DOHH2 (cell line): ENCODE data around the gene RAB3C.
A peak's percentile ranks its signal among the peaks of the same experiment; 100 is the strongest.

ENCODE experiments used
- H3F3A ChIP-seq: fragments of 200-600 bp; sonication (generic), shearing (Covaris generic); 2 replicates; pipeline ENCODE4 v1.6.0; 2016; ENCODE audit warnings: antibody characterized with exemption, mild to moderate bottlenecking; ENCODE audit not compliant: control insufficient read depth, insufficient read depth
- H3K27ac ChIP-seq: fragments of 200-600 bp; sonication (generic); 2 replicates; pipeline ENCODE4 v1.5.1; 2014; ENCODE audit warnings: low read depth, mild to moderate bottlenecking, low read length, moderate library complexity
- H3K27me3 ChIP-seq: fragments of 200-600 bp; sonication (generic); 2 replicates; pipeline ENCODE4 v1.6.1; 2014; ENCODE audit warnings: mild to moderate bottlenecking, low read length, mixed read lengths; ENCODE audit not compliant: control insufficient read depth
- H3K36me3 ChIP-seq: fragments of 200-600 bp; sonication (generic); 2 replicates; pipeline ENCODE4 v1.6.1; 2014; ENCODE audit warnings: mild to moderate bottlenecking, low read length, moderate library complexity, mixed read lengths; ENCODE audit not compliant: control insufficient read depth
- H3K4me1 ChIP-seq: fragments of 200-600 bp; sonication (generic); 2 replicates; pipeline ENCODE4 v1.6.1; 2014; ENCODE audit warnings: mild to moderate bottlenecking, low read length, mixed read lengths; ENCODE audit not compliant: control insufficient read depth
- H3K4me2 ChIP-seq: fragments of 200-600 bp; sonication (generic); 2 replicates; pipeline ENCODE4 v1.6.0; 2014; ENCODE audit warnings: mild to moderate bottlenecking, low read length, moderate library complexity
- H3K4me3 ChIP-seq: fragments of 200-600 bp; sonication (generic); 2 replicates; pipeline ENCODE4 v1.5.1; 2014; ENCODE audit warnings: mild to moderate bottlenecking, low read length, mixed read lengths
- H3K79me2 ChIP-seq: fragments of 200-600 bp; sonication (generic); 2 replicates; pipeline ENCODE4 v1.6.1; 2014; ENCODE audit warnings: mild to moderate bottlenecking, low read length, mixed read lengths; ENCODE audit not compliant: control insufficient read depth
- H3K9me2 ChIP-seq: fragments of 200-600 bp; sonication (generic); replicated peaks from 2 replicates; pipeline ENCODE4 v1.6.1; 2014; ENCODE audit warnings: mild to moderate bottlenecking, low read length, mixed read lengths; ENCODE audit not compliant: control insufficient read depth
- H3K9me3 ChIP-seq: fragments of 200-600 bp; sonication (generic); 2 replicates; pipeline ENCODE4 v1.6.1; 2014; ENCODE audit warnings: antibody characterized with exemption, low read length, mixed read lengths; ENCODE audit not compliant: control insufficient read depth, insufficient read depth
- H4K20me1 ChIP-seq: fragments of 200-600 bp; sonication (generic); 2 replicates; pipeline ENCODE4 v1.6.0; 2014; ENCODE audit warnings: low read depth, mild to moderate bottlenecking, antibody characterized with exemption, low read length, moderate library complexity; ENCODE audit not compliant: control insufficient read depth, insufficient read depth
- EZH2phosphoT487 ChIP-seq: fragments of 200-600 bp; sonication (generic); IDR thresholded peaks from 2 replicates; pipeline ENCODE4 v1.6.1; 2017; ENCODE audit warnings: borderline replicate concordance, mild to moderate bottlenecking, antibody characterized with exemption, low read length, moderate library complexity, mixed read lengths
- TF ChIP-seq, protein P1 (sequence below): fragments of 200-600 bp; sonication (generic); IDR thresholded peaks from one replicate; pipeline ENCODE4 v1.5.1; 2014; ENCODE audit warnings: antibody characterized with exemption, mild to moderate bottlenecking, low read depth, low read length; ENCODE audit not compliant: poor library complexity, severe bottlenecking

Gene RAB3C

DNA sequence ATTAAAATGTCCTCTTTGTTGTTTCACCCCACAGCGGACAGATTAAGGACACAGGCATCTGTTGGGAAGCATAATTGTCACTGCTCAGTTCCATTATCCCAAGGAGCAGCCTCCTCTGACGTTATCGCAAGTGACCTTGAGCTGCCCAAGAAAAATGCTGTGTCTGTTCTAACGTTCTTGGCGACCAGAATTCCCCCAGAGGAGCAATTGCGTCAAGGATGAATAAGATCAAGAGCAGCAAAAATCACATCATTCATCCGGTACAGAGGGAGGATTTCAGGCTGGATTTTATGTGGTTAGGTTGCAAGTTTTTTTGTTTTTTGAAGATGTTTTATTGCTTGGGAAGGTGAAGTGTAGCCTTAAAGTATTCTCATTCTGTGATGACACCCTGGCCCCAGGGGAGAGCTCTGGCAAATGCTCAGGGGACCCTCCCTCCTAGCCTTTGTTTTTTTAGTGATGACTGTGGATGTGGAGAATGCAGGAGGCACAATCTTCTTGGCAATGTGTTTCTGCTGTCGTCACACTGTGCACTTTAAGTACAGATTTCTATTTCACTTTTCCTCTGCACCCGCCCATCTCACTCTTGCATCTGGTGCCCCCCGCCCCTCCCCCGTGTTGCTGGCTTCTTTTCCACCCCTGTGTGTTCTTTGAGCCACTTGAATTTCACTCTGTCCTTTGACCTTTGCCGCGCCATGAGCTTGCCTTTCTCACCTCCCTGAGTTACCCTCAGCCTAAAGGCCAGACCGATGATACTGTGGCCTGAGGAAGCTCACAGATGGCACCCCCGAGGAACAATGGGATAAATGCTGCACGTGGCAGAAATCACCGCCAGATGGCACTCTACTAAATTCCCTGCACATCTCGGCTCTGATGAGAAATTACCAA lies 308.5 kb downstream of the RAB3C start:
- Histone ChIP-seq H3K27ac (no peak overlapping the region), H3K9me2 (no peaks in the 10 kb centered on the region), H4K20me1 (no peaks in the 10 kb centered on the region), H3K4me2 (peak overlapping the region; percentile 47), H3K79me2 (no peaks in the 10 kb centered on the region), H3K9me3 (no peaks in the 10 kb centered on the region), H3K4me3 (peak overlapping the region; percentile 14; the same call in 1 of the 2 replicates), H3K4me1 (peaks cover 3% of the 10 kb centered on the region; the same call in 1 of the 2 replicates), H3K36me3 (no peaks in the 10 kb centered on the region), H3K27me3 (no peaks in the 10 kb centered on the region), H3F3A (no peaks in the 10 kb centered on the region)
- no peak for TF ChIP-seq EZH2phosphoT487
- TF ChIP-seq, protein P1, sequence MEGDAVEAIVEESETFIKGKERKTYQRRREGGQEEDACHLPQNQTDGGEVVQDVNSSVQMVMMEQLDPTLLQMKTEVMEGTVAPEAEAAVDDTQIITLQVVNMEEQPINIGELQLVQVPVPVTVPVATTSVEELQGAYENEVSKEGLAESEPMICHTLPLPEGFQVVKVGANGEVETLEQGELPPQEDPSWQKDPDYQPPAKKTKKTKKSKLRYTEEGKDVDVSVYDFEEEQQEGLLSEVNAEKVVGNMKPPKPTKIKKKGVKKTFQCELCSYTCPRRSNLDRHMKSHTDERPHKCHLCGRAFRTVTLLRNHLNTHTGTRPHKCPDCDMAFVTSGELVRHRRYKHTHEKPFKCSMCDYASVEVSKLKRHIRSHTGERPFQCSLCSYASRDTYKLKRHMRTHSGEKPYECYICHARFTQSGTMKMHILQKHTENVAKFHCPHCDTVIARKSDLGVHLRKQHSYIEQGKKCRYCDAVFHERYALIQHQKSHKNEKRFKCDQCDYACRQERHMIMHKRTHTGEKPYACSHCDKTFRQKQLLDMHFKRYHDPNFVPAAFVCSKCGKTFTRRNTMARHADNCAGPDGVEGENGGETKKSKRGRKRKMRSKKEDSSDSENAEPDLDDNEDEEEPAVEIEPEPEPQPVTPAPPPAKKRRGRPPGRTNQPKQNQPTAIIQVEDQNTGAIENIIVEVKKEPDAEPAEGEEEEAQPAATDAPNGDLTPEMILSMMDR, result peak; percentile 78

DNA sequence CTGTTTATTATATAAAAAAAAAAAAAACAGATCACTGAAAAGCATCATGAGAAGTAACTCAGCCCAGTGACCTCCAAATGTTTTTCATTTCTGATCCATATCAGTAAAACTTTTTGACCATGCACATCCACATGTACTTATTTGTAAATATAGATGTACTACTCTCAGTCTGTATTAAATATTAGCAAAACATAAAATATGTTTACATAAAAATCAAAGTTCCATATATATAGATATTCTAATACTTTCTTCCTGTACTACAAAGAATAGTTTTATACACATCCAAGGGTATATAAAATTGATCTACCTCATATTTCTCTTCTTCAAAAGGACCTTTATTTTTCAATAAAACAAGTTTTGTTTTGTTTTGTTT lies 309.1 kb downstream of the RAB3C start:
- Histone ChIP-seq H3K36me3 (no peaks in the 10 kb centered on the region), H4K20me1 (no peaks in the 10 kb centered on the region), H3K79me2 (no peaks in the 10 kb centered on the region), H3K4me1 (peaks cover 3% of the 10 kb centered on the region; the same call in 1 of the 2 replicates), H3K27ac (no peak overlapping the region), H3K9me3 (no peaks in the 10 kb centered on the region), H3K4me2 (no peak overlapping the region), H3K27me3 (no peaks in the 10 kb centered on the region), H3F3A (no peaks in the 10 kb centered on the region), H3K4me3 (no peak overlapping the region), H3K9me2 (no peaks in the 10 kb centered on the region)
- TF ChIP-seq, protein P1, result peak; percentile 10
- TF ChIP-seq EZH2phosphoT487, result no peak

DNA sequence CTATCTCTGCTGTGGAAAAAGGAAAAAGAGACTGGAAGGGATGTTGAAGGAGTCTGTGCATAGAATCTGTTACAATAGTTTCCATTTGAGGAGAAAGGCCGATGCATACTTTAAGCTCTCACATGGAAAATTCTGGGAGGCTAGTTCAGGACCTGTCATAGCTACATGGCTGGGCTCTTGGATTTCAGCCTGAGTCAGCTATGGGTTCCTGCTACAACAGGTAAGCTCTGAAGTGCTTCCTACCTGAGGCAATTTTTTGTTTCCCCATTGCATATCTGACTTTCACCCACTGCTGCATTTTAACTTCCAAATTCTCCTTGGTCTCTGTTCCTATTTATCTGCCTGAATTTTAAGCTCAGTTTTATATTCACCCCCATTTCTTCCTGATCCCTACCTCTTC lies 310.7 kb downstream of the RAB3C start:
- H3K79me2 ChIP-seq, result no peaks in the 10 kb centered on the region
- no peaks in the 10 kb centered on the region for H3F3A ChIP-seq
- no peaks in the 10 kb centered on the region for H3K9me3 ChIP-seq
- H3K9me2 ChIP-seq, result no peaks in the 10 kb centered on the region
- 0 out of 2 replicates have a peak, but pooled peaks cover under 1% of the 10 kb centered on the region for H3K27me3 ChIP-seq
- peaks cover 3% of the 10 kb centered on the region; the same call in 1 of the 2 replicates for H3K4me1 ChIP-seq
- no peak overlapping the region for H3K4me2 ChIP-seq
- TF ChIP-seq, protein P1, result no peak
- no peak overlapping the region for H3K4me3 ChIP-seq
- H3K27ac ChIP-seq, result no peak overlapping the region
- no peaks in the 10 kb centered on the region for H3K36me3 ChIP-seq
- H4K20me1 ChIP-seq, result no peaks in the 10 kb centered on the region
